Kidney tubule cell (primary cell): ENCODE data around the gene PPP1R27.

Experiments used
- DNase-seq: peaks from one replicate; pipeline ENCODE4 v3.0.0-alpha.2; 2018; ENCODE audit warnings: low spot score

Gene PPP1R27

GRCh38 chr17:81804559-81805399 is 30.1 kb downstream of the PPP1R27 start:
- DNase-seq = no peak

DNA sequence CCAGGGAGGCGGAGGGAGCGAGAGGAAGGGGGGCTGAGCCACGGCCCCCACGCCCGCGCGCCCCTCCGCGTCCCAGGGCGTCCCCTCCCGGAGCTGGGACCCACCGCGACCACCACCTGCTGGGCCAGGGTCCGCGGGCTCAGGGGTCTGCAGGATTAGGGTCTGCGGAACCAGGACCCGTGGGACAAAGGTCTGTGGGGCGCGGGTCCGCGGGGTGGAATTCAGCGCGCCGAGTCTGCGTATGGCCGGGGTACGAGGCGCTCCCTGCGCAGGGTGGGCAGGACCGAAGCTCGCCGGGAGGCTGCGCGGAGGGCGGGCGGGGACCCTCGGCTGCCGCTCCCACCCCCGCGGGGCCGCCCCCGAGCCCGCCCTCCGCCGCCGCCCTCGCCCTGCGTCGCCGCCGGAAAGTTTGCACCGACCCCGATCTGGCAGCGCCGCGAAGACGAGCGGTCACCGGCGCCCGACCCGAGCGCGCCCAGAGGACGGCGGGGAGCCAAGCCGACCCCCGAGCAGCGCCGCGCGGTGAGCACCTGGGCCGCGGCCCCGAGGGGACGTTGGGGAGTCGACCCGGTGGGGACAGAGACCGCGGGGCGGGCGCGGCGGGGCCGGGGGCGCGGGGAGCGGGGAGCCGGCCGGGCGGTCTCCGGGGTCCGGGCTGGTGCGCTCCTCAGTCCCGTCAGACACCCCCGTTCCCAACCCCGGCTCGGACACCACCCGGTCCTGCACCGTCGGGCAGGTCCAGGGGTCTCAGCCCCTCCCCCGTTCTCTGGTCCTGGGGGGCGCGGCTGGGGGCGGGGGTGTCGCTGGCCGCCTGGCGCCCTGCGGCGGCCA is 30.9 kb downstream of the PPP1R27 start, which contains the start of gene GCGR:
GCGR (plus strand) TSS at position 423 of the 831 bp plus-strand sequence. CDS start 4,869 bp downstream, outside the sequence.
- no peak for DNase-seq

DNA sequence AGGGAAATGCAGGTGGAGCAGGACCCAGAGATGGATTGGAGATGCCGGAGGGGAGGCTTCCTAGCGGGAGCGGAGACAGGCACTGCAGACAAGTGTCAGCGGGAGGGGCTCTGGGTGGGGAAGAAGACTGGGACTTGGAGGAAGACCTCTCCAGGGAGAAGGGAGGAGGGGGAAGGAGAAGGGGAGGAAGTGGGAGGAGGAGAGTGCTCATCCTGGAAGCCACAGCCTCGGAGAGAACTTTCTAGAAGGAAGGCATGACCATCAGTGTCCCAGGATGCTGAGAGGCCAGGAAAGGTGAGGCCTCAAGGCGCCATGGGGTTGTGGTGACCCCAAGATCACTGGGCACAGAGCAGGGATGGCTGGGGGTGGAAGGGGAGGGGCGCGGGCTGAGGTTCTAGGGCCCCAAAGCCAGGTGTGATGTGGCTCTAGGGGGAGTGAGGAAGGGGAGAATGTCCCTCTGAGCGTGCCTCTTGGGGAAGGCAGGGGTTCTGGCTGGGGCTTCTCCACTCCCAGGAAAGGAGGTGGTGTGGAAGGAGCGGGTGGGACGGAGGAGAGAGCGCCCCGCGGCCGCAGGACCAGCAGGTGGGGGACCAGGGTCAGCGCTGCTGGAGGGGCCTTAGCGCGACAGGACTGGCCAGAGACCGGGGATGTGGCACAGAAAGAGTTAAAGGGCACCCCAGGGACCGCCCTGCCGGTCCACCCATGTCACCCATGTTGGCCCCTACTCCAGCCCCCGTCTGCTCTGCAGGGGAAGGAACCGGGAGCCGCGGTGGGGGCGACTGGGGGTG is 31.8 kb downstream of the PPP1R27 start:
- DNase-seq = no peak

- DNase-seq = no peak
Measured at GRCh38 chr17:81802048-81802758, 32.6 kb downstream of the PPP1R27 start.

- DNase-seq = no peak
Measured at GRCh38 chr17:81801327-81801726, 33.5 kb downstream of the PPP1R27 start.

DNA sequence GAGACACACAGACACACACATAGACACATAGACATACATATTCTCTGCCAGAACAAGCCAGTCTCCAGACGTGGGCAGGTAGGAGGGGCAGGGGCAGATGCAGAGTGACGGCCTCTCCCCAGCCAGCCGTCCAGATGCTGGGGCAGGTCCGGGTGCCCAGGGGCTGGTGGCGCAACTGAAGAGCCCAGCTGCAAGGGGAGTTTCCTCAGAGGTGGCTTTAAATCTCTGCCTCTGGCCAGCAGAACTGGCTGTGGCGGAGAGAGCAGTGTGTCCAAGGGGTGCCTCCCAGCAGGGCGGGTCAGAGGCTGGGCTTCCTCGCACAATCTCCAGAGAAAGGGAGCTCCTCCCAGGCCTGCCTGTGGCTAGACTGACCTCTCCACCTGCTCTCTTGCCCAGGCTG is 40.3 kb downstream of the PPP1R27 start:
- DNase-seq = no peak

DNA sequence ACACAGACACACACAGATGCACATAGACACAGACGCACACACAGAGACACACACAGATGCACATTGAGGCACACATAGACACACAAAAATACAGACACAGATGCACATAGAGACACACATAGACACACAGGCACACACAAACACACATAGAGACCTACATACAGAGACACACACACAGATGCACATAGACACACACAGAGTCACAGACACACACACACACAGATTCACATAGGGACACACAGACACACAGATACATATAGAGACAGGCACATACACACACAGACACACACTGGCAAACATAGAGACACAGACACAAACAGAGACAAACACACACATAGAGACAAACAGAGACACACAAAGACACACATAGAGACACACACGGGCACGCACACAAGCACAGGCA is 40.8 kb downstream of the PPP1R27 start:
- no peak for DNase-seq

GRCh38 chr17:81792675-81793615 is 41.9 kb downstream of the PPP1R27 start:
- DNase-seq = no peak
